Neutrophil (primary cell): ENCODE results near the gene ZNF778.
"Not testable (repeated sequence)": the region's sequence is repeated elsewhere in the genome, so short reads cannot be mapped to it uniquely, and the experiment has no call there.

ENCODE experiments used
- H3K27ac ChIP-seq: fragments of 200-600 bp; sonication (generic); 2 replicates; pipeline ENCODE4 v1.5.1; 2016; ENCODE audit warnings: mild to moderate bottlenecking, moderate library complexity
- H3K27me3 ChIP-seq: fragments of 200-600 bp; sonication (generic); 2 replicates; pipeline ENCODE4 v1.6.0; 2016; ENCODE audit warnings: mild to moderate bottlenecking
- H3K36me3 ChIP-seq: fragments of 200-600 bp; sonication (generic); 2 replicates; pipeline ENCODE4 v1.5.1; 2017
- H3K4me1 ChIP-seq, 2 experiments: fragments of 200-600 bp in 1 of 2; sonication (generic) in 1 of 2; 1 replicate in 1 of 2; 2 replicates in 1 of 2; pipeline versions ENCODE4 v1.5.1 to v1.6.1; 2013 to 2016; ENCODE audit warnings: low read depth in 1 of 2, low read length in 1 of 2, mild to moderate bottlenecking in 1 of 2, moderate library complexity in 1 of 2; ENCODE audit not compliant: control insufficient read depth in 1 of 2, insufficient read depth in 1 of 2
- H3K4me3 ChIP-seq, 2 experiments: fragments of 200-600 bp in 1 of 2; sonication (generic) in 1 of 2; 1 replicate in 1 of 2; 2 replicates in 1 of 2; pipeline ENCODE4 v1.5.1; 2013 to 2016; ENCODE audit warnings: low read depth in 1 of 2, low read length in 1 of 2, mild to moderate bottlenecking in 1 of 2, moderate library complexity in 1 of 2
- H3K9me3 ChIP-seq: fragments of 200-600 bp; sonication (generic); 2 replicates; pipeline ENCODE4 v1.5.1; 2016
- TF ChIP-seq, protein P1 (sequence below): fragments of 200-600 bp; sonication (generic); IDR thresholded peaks from 2 replicates; pipeline ENCODE4 v1.5.1; 2016; ENCODE audit warnings: antibody characterized with exemption

ZNF778 gene

DNA sequence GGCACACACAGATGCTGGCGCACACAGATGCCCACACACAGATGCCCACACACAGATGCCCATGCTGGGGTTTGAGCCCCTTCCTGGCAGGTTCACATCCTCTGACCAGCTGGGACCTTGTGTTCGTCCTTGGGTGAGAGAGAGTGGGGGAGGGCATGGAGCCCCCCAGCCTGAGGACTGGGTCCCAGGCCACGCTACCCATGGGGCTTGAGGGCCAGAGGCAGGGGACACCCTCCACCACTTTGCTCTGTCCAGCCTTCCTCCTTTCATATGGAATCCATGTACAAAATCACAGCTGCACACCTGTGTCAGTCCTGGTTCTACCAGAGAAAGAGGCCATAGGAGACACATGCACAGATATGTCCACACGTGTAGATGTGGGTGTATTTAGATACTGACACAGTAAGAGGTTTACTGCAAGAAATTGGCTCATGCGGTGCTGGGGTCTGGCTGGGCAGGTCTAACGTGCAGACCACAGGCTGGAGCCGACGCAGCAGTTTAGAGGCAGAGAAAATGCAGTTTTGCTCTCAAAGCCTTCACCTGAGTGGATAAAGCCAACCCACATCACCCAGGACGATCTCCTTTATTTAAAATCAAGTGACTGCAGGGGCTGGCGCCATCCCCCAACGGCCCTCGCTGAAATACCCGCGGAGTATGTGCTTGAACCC, 28.0 kb upstream of the ZNF778 start:
- TF ChIP-seq, protein P1, sequence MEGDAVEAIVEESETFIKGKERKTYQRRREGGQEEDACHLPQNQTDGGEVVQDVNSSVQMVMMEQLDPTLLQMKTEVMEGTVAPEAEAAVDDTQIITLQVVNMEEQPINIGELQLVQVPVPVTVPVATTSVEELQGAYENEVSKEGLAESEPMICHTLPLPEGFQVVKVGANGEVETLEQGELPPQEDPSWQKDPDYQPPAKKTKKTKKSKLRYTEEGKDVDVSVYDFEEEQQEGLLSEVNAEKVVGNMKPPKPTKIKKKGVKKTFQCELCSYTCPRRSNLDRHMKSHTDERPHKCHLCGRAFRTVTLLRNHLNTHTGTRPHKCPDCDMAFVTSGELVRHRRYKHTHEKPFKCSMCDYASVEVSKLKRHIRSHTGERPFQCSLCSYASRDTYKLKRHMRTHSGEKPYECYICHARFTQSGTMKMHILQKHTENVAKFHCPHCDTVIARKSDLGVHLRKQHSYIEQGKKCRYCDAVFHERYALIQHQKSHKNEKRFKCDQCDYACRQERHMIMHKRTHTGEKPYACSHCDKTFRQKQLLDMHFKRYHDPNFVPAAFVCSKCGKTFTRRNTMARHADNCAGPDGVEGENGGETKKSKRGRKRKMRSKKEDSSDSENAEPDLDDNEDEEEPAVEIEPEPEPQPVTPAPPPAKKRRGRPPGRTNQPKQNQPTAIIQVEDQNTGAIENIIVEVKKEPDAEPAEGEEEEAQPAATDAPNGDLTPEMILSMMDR = no peak
- no peaks in the 10 kb centered on the region for H3K9me3 ChIP-seq
- no peaks in the 10 kb centered on the region for H3K36me3 ChIP-seq
- H3K4me3 ChIP-seq = no peak overlapping the region
- H3K27me3 ChIP-seq = peaks cover 55% of the 10 kb centered on the region
- peaks cover 3 to 7% of the 10 kb centered on the region in 2 experiments for H3K4me1 ChIP-seq
- no peak overlapping the region for H3K27ac ChIP-seq

DNA sequence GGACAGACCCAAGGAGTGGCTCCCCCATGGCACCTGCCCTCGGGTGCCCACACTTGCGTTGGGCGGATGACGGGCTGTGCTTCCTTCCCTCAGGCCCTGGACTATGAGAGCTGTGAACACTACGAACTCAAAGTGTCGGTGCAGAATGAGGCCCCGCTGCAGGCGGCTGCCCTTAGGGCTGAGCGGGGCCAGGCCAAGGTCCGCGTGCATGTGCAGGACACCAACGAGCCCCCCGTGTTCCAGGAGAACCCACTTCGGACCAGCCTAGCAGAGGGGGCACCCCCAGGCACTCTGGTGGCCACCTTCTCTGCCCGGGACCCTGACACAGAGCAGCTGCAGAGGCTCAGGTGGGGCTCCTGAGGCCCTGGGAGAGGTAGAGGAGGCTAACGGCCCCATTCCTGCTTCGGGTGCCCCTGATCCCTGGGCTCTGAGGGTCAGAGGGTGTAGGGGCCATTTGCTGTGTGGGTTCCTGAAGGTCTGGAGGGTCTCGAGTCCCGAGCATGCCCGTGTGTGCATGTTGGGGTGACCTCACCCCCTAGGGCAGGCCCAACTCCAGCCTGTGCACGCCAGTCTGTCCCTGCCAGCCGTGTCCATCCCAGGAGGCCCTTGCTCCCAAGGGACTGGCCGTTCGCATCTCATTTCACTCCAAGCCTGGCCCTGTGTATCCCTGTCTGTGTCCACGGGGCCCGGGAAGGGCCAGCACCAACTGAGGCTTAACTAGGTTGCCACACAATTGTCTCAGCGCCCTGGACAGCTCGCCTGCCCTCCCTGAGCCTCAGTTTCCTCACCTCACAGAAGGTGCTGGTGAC, 27.1 kb upstream of the ZNF778 start:
- Histone ChIP-seq H3K9me3 (no peaks in the 10 kb centered on the region), H3K4me1 (peaks cover 3 to 7% of the 10 kb centered on the region in 2 experiments), H3K36me3 (no peaks in the 10 kb centered on the region), H3K27ac (no peak overlapping the region), H3K27me3 (peaks cover 57% of the 10 kb centered on the region), H3K4me3 (no peak overlapping the region)
- TF ChIP-seq, protein P1 = no peak

DNA sequence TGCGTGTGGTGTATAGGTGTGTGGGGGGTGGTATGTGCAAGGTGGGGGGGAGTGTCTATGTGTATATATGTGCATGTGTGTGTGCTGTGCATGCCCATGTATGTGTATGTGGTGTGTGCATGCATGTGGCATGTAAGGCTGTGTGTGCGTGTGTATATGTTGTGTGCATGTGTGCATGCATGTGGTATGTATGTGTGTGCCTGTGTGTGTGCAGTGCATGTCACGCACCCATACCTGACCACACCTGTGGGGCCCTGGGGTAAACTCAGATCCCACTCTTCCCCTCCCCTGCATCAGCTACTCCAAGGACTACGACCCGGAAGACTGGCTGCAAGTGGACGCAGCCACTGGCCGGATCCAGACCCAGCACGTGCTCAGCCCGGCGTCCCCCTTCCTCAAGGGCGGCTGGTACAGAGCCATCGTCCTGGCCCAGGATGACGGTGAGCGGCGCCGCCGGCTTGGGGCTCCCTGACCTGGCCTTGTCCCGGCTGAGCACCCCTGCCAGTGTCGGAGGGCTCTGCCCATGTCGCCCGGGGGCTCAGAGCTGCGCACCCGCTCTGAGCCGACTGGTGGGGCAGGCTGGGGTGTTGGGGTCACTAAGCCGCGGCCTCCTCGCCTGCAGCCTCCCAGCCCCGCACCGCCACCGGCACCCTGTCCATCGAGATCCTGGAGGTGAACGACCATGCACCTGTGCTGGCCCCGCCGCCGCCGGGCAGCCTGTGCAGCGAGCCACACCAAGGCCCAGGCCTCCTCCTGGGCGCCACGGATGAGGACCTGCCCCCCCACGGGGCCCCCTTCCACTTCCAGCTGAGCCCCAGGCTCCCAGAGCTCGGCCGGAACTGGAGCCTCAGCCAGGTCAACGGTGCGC, 26.2 kb upstream of the ZNF778 start:
- TF ChIP-seq, protein P1 = no peak
- Histone ChIP-seq H3K4me1 (peaks cover 3 to 7% of the 10 kb centered on the region in 2 experiments), H3K27ac (no peak overlapping the region)

DNA sequence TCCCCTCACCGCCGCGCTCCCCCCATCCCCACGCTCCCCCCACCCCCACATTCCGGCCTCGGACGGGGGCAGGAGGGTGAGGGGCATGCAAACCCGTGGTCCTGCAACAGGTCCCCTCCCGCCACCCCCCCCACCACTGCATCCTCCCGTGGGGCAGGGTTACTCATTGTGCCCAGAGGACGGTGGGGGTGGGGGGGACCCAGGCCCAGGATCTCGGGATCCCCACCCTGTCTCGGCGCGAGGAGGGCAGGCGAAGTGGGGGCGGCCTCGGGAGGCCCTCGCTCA, 25.7 kb upstream of the ZNF778 start:
- Histone ChIP-seq H3K27me3 (peaks cover 60% of the 10 kb centered on the region), H3K4me1 (peaks cover 3 to 7% of the 10 kb centered on the region in 2 experiments), H3K36me3 (no peaks in the 10 kb centered on the region), H3K27ac (peak overlapping the region; percentile 8), H3K9me3 (no peaks in the 10 kb centered on the region), H3K4me3 (peak overlapping the region in 1 of 2 experiments; percentile 17)
- TF ChIP-seq, protein P1 = no peak

More for the DNA sequence above, 26.2 kb upstream of the ZNF778 start:
- H3K4me3 ChIP-seq = no peak overlapping the region
- no peaks in the 10 kb centered on the region for H3K36me3 ChIP-seq
- no peaks in the 10 kb centered on the region for H3K9me3 ChIP-seq
- H3K27me3 ChIP-seq = peaks cover 60% of the 10 kb centered on the region

DNA sequence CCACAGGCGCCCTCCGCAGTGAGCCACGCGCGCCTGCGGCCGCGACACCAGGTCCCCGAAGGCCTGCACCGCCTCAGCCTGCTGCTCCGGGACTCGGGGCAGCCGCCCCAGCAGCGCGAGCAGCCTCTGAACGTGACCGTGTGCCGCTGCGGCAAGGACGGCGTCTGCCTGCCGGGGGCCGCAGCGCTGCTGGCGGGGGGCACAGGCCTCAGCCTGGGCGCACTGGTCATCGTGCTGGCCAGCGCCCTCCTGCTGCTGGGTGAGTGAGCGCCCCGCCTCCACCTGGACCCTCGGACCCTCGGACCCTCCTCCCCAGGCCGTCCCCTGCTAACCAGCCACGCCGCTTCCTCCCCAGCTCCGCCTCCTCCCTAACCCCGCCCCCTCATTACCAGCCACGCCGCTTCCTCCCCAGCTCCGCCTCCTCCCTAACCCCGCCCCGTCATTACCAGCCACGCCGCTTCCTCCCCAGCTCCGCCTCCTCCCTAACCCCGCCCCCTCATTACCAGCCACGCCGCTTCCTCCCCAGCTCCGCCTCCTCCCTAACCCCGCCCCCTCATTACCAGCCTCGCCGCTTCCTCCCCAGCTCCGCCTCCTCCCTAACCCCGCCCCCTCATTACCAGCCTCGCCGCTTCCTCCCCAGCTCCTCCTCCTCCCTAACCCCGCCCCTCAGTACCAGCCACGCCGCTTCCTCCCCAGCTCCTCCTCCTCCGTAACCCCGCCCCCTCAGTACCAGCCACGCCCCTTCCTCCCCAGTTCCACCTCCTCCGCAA, 25.1 kb upstream of the ZNF778 start:
- Histone ChIP-seq H3K4me3 (peak overlapping the region in 1 of 2 experiments; percentile 17), H3K27ac (peak overlapping the region; percentile 8), H3K27me3 (peaks cover 60% of the 10 kb centered on the region)
- not testable (repeated sequence) for H3K36me3 ChIP-seq, H3K4me1 ChIP-seq, H3K9me3 ChIP-seq
